OCI-M2 (cell line): Measurements from ENCODE around the gene GFI1.

Source experiments
- DNase-seq: peaks from one replicate; lab custom pipeline; 2025; ENCODE audit not compliant: unreplicated experiment; lab: John Stamatoyannopoulos, UW

The GFI1 gene

GRCh38 chr1:92488416-92488815 lies 1.7 kb upstream of the GFI1 start:
- no peak for DNase-seq

GRCh38 chr1:92487078-92487605 lies 417 bp upstream of the GFI1 start:
- DNase-seq, result no peak

GRCh38 chr1:92485381-92486250 lies 1.1 kb downstream of the GFI1 start:
- no peak for DNase-seq

DNA sequence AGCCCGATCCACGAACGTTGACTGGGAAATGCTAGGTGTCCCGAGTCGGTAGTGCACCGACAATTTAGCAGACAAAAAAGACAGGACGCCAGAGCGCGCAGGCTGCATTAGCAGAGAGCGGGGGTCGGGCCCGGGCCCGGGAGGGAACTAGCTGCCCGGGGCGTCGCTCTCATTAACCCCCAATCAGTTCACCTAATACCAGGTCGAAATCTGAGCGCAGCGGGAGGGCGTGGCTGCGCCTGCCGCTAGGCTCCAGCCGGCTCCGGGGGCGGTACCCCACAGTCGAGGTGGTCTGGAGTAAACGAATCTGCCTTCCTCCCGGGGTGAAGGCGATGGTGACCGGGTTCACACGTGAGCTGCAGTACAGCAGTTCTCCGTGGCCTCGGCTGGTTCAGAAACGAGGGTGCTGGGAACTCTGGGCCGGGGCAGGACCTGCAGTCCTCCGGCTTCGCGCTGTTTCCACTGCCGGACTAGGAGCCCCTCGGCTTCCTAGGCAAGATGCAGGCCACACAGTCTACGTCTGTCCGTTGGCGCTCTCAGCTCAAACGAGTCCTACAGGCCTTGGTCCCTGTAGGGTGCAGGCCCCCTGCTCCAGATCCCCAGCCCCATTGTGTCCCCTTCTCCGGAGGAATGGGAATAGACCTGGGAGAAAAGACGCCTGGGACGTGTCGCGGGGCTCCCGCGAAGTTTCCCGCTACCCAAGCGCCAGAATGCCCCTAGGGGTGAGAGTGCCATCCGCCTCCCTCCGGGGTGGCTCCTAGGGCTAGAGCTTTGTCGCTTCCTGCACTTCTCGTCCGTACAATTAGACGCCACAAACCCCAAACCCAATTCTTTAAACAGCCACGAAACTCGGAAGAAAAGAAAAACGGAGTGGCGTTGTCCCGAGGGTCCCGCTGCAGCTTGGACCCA lies 2.0 kb downstream of the GFI1 start:
- no peak for DNase-seq

DNA sequence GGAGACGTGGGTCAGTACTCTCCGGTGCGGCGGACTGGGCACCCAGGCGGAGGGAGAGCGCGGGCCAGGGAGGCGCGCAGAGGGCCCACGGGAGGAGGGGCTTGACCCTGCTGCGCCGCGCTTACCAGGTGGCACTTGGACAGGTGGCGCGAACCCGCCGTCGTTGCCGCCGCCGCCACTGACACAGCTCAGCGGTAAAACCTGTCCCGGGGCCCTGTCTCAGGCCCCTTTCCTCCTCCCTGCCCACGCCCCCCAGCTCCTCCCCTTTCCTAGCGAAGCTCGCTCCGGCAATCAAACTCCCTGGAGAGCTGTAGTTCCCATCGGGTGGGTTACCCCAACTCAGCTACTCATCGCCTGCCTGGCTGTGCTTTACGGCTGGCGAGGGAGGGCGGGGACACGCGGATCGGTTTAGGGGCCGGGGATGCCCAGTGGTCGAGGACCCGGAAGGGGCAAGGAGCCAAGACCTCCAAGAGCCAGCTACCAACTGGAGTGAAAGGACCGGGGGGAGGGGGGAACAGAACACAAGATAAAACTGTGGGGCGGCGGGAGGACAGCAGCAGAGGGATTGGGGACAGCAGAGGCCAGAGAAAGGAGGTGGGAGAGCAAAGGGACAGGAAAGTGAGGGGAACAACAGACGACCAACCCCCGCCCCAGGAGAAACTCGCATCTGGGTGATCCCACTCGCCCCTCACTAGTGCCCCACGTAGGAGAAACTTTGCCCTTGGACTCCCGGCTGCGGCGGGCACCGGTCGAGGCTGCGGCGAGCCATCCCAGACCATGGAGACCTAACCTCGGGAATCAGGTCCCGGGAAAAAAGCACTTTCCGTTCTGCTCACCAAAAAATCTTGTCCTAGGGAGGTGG lies 2.9 kb downstream of the GFI1 start:
- no peak for DNase-seq

GRCh38 chr1:92482665-92483609 lies 3.8 kb downstream of the GFI1 start:
- no peak for DNase-seq

GRCh38 chr1:92481971-92482664 lies 4.6 kb downstream of the GFI1 start:
- no peak for DNase-seq

- no peak for DNase-seq
These were observed 5.2 kb downstream of the GFI1 start for GRCh38 chr1:92481599-92481925.

DNA sequence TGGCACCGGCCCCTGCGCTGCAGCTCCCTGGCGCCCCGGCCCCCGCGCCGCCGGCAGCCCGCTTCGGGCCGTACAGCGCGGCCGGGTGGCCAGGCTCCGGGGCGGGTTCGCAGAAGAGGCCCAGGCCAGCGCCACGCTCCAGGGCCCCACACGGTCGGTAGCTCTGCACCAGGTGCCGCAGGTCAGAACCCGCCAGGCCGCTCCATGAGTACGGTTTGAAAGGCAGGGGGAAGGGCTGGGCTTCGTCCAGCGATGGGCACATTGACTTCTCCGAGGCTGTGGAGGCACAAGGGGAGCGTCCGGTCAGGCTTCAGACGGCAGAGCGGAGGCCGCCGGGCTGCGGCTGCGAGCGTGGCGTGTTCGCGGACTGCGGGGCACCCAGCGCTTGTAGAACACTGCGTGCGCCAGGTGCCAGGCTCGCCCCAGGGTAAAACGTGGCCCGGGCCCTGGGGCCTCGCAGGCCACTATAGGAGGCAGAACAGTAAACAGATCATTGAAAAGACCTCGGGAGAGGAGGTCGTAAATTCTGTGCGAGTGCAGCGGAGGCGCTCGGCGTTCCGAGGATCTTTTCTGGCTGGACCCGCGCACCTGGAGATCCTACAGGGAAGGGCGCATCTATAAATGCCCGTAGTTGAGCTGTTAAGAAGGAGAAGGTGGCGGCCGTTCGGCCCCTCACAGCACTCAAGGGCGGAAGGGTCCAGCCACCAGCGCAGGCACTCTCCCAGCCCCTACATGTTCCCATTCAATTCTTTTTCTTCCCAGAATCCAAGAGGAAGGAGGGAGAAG lies 5.7 kb downstream of the GFI1 start:
- no peak for DNase-seq

DNA sequence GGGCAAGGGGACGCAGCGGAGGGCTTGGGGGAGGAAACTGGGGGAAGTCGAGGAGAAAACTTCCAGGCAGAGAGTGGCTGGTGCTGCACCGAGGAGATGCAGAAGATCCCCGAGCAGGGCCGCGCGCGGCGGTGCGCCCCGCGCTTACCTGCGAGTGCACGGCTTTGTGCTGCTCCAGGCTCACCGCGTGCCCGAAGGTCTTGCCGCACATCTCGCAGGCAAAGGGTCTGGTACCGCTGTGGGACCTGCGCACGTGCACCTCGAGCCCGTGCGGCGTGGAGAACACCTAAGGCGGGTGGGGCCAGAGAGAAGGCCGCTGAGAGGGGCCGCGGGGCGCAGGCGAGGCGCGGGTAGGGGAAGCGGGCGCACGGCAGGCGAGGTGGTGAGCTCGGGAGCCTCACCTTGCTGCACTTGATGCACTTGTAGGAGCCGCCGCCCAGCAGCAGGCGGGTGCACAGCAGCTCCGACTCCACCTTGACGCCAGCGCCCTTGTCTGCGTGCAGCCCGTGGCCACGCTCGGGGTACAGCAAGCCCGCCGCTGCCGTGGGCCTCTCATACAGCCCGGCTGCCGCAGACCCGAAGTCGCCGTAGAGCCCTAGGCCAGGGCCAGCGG lies 6.4 kb downstream of the GFI1 start:
- DNase-seq, result no peak

DNA sequence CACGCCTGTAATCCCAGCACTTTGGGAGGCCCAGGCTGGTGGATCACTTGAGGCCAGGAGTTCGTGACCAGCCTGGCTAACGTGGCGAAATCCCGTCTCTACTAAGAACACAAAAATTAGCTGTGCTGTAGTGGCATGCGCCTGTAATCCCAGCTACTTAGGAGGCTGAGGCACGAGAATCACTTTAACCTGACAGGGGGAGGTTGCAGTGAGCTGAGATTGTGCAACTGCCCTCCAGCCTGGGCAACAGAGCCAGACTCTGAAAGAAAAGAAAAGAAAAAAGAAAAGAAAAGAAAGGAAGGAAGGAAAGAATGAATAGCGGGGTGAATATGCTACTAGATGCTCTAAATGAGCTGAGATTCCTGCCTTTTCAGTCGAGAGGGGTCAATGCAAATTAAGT lies 7.1 kb downstream of the GFI1 start:
- no peak for DNase-seq

DNA sequence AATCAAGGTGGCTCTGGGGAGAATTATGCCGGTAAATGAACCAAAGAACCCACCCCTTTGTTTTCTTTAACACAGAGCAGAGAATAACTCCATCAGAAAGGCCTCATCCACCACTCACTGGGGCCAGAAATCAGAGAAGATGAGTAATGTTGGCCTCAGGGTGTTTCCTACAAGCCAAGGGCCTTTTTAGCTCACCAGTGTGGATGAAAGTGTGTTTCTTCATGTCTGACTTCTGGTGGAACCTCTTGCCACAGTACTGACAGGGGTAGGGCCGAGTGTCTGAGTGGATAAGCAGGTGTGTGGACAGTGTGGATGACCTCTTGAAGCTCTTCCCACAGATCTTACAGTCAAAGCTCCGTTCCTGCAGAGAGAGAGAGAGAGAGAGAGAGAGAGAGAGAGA lies 8.3 kb downstream of the GFI1 start:
- no peak for DNase-seq

DNA sequence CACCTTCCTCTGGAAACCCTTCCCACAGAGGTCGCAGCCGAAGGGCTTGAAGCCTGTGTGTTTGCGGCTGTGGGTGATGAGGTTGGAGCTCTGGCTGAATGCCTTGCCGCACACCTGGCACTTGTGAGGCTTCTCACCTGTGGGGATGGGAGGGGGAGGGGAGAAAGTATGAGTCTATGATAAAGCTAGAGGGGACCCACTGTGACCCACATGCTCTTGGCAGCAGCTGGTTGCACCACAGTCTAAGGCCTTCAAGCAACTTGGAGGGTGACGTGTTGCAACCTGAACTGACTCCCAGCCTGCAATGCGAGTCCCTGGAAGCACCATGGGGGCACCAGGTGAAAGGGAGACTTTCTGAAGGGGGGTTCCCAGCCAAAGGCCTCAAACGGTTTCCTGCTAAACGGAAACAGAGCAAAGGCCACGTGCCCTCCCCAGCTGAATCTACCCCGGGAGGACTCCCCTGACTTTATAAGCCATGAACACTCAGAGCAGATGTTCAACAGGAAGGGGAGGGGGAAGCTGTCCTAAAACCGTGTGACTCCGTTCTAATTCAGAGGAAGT lies 10.6 kb downstream of the GFI1 start:
- DNase-seq, result no peak

DNA sequence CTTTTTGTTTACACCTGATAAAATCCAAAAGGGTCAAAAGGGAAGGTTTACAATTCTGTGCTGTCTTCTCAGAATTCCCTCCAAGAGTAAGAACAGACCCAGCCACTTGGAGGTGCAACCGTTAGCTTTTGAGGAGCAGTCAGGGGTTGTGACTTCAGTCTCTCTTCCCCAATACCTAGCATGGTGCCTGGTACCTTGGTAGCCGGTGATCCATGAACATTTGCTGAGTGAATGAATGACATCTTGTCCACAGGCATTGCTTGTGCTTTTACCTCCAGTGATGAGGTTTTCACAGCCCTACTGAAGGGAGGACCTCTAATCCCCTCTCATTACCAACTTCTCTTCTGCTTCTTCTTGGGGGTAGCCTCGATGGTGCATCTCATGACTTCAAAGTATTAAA lies 11.7 kb downstream of the GFI1 start:
- no peak for DNase-seq

DNA sequence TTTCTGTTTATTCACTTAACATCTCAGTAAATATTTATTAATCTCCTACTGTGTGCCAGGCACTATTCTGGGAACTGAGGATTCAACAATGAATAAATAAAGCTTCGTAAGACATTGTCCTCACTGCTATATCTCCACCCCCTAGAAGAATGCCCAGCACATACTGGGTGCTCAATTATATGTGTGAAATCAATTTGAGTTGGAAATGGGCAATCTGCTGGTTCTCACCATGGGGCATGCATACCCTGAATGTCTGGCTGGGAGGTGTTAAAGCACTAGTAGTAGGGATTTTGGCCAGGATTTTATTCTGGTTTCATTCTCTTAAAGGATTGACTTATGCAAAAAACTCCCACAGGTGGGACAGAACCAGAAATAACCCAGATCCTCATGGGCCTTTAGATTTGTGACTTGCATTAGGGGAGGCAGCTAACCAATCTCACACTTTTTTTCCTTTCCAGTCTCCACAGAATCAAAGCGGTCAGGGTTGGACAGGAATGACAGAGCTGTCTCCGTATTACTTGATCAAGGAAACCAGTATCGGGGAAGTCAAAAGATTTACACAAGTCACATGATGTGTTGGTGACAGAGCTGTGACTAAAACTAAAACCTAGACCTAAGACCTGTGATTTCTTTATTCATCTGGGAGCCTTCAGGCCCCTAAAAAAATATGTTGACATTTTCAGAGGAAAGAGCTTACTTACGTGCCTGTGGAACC lies 12.8 kb downstream of the GFI1 start:
- DNase-seq, result no peak

GRCh38 chr1:92470216-92470615 lies 16.5 kb downstream of the GFI1 start:
- no peak for DNase-seq

DNA sequence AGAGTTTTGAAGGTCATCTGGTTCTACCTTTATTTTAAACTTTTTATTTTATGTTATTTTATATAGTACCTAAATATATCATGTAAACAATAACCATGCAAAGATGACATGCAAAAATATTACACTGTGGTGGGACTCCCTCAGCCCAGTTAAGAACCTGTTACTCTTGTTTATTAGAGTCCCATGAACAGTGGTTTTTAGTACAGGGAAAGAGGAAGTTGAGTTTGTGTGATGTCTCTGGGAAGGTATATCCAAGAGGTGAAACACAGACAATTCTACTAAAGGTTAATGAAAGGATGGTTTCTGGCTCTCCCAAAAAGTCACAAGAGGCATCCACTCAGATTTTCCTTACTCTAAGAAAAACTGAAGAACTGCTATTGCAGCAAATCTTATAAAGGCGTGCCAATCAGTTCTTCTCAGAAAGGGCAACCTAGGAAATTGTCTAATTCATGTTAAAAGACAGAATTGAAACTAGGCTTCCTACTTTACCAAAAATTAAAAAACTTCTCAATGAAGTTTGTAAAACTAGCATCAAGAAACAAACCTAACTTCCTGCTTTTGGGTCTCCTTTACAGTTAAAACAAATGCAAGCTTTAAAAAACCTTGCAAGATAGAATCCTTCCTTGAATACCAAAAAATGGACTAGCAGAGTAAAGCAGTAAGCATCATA lies 19.9 kb downstream of the GFI1 start:
- DNase-seq, result no peak
